Left cardiac atrium (tissue), 4 donors: ENCODE data around the gene HAPLN2. TPM values are rescaled to one million over a fixed set of nuclear protein-coding genes. Genes with fewer than 3 reads are reported as not detected.
"Not testable (repeated sequence)": the region's sequence is repeated elsewhere in the genome, so short reads cannot be mapped to it uniquely, and the experiment has no call there.

Experiments used
- ATAC-seq, 2 donors: fragments of 200-7000 bp; cut with Tn5 transposase; one replicate each; pipeline ENCODE4 v1.9.1; 2020; ENCODE audit warnings: mild to moderate bottlenecking in 2 of 2, moderate library complexity in 2 of 2
- DNase-seq: peaks from one replicate; pipeline ENCODE4 v3.0.0-alpha.2; 2020
- intact Hi-C, 2 donors: fragments of 100-400 bp; cut with DNase I; formaldehyde crosslinking; loops; one replicate each; pipeline versions ENCODE4 v1.14.1 to v1.15.1; 2022 to 2023
- total RNA-seq, 2 donors: library from RNA; stranded (reverse); fragmentation: NEBNext Ultra II Directional; extraction: Animal tissue kit (Norgen Biotek cat#: 25700); gene quantifications; one replicate each; pipeline ENCODE4 v1.2.1, GENCODE V29; 2021
- donor health status: DM: no; HTN: yes; CAD: no.
- donor health status: DM: no; HTN: yes; CAD: no; lungs with severe emphysema.
- donor health status: DM: yes; HTN: yes; CAD: no.
- donor health status: Dilated cardiomyopathy.

Gene HAPLN2
- total RNA-seq, 2 donors from 2014 or later = 1.3 to 1.9 TPM

DNA sequence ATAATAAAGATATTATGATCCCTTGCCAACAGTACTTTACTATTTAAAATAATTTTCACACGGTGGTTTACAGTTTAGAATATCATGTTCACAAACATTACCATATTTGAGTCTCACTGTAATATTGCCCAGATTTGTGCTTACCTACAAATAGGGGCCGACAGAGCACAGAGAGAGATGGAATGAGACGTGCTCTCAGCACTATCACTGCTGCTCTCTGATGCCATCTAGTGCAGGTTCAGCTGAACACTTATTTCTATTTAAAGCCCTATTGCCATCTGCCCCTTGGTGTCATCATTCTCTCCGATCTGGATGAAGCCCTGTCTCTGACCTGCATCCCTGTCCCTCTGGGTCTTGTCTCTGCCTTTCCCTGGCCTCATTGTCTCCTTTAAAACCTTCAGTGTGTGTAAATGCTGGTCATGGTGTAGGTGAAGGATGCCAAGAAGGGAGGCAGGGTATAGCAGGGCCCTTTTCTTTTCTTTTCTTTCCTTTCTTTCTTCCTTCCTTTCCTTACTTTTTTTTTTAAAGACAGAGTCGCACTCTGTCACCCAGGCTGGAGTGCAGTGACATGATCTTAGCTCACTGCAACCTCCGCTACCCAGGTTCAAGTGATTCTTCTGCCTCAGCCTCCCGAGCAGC is 11.1 kb upstream of the HAPLN2 start:
- intact Hi-C loops = loop anchor here (5.0 to 10.0 kb wide), 3 partner anchors 123 to 223 kb away; no protein-coding TSS in a partner anchor
- ATAC-seq = peak; percentile 95 to 96
- DNase-seq = no peak

DNA sequence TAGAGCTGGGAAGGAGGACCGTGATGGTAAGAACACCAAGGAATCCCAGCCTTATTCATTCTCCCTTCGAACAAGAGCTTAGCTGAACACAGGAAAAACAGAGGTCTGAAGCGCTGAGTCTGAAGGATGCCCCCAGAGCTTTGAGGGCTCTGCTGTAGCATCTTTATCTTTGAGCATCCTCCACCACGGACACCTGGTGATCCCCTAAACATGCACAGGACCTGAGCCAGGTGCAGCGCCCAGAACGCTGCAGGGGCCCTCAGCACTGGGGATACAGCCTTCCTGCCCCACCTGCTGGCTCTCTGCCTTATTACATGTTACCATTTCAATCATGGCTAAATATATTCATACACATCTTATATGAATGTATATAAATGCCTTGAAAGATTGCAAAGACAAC is 10.2 kb upstream of the HAPLN2 start:
- peak in 1 of 2 donors; percentile 41 for ATAC-seq
- intact Hi-C loops = loop anchor here (5.0 to 10.0 kb wide), 3 partner anchors 124 to 224 kb away; no protein-coding TSS in a partner anchor

DNA sequence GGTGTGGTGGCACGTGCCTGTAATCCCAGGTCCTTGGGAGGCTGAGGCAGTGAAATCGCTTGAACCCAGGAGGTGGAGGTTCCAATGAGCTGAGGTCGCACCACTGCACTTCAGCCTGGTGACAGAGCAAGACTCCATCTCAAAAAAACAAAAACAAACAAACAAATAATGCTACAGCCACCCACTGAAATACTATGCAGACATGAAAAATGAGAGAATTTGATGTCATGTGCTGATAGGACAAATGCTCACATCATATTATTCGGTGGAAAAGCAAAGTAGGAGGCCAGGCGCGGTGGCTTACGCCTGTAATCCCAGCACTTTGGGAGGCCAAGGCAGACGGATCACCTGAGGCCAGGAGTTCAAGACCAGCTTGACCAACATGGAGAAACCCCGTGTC is 9.1 kb upstream of the HAPLN2 start:
- ATAC-seq, DNase-seq, intact Hi-C loops: not testable (repeated sequence)

More for the DNA sequence above, 10.2 kb upstream of the HAPLN2 start:
- DNase-seq = no peak

DNA sequence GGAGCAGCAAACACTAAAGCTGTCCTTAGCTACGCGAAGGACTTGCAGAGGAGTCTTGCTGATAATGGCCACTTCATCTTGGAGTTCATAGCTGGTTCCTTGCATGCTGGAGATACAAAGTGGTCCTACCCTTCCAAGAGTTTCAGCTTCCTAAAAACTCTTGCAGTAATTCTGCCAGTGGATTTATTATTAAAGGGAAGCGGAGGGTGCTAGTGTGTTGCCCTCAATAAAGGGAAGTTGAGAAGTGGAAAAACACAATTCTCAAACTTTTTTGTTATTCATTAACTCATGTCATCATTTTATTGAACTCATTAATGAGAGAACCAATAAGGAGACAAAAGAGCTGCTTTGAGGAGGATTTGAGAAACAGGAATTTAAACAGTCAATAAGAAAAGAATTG is 6.5 kb upstream of the HAPLN2 start:
- DNase-seq = no peak
- ATAC-seq = no peak
- intact Hi-C loops = no loop called here

DNA sequence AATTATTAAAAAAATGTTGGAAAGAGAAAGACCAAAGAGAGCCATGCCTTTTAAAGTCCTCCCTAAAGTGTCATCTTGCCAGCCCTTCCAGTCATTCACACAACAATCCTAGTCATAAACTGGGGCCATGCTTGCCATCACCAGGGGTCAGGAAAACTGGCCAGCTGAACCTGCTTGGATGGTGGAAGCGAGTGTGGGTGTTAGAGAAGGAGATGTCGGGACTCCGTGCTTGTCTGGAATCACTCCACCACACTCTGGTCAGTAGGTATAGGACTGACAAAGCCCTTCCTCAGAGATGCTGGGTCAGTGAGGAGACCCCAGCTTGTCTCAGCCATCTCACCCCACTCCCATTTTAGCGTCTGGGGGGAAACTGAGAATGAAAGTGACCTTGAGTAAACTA is 3.3 kb upstream of the HAPLN2 start:
- peak; percentile 13 to 38 for ATAC-seq
- intact Hi-C loops = no loop called here
- DNase-seq = no peak

DNA sequence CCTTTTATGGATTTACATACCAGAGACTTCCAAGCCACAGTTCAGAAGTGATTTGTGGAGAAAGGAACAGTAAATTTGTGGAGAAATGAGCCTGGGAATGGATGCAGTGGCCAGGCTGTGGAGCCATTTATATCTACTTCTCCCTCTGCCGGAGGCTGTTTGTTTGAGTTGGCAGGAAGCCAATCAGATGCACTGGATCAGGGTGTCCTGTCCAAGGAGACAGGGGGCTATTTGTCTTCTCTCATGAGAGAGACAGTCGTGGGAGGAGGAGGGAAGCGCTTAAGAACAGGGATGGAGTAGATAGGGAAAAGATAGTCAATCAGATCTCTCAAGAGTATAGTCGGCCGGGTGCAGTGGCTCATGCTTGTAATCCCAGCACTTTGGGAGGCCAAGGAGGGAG is 2.8 kb upstream of the HAPLN2 start:
- DNase-seq (peak; percentile 43), ATAC-seq (peak; percentile 80 to 83)
- intact Hi-C loops = no loop called here

DNA sequence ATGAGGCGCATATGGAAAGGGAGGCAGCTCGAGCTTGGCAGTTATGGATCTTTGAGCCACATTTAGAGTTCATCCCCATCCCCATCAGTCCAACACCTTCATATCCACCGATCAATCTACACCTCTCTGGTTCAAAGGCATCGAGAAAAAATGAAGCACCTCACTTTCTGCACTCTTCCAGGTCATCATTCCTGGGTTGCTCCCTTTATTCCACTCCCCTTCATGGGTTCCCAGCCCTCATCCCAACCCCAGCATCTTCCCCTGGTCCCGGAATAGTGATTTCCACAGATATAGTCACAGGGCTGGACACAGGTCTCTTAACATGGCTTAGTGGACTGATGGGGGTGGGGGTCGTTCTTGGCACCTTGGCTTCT is 354 bp downstream of the HAPLN2 start:
- ATAC-seq (no peak), DNase-seq (no peak)
- intact Hi-C loops = no loop called here

DNA sequence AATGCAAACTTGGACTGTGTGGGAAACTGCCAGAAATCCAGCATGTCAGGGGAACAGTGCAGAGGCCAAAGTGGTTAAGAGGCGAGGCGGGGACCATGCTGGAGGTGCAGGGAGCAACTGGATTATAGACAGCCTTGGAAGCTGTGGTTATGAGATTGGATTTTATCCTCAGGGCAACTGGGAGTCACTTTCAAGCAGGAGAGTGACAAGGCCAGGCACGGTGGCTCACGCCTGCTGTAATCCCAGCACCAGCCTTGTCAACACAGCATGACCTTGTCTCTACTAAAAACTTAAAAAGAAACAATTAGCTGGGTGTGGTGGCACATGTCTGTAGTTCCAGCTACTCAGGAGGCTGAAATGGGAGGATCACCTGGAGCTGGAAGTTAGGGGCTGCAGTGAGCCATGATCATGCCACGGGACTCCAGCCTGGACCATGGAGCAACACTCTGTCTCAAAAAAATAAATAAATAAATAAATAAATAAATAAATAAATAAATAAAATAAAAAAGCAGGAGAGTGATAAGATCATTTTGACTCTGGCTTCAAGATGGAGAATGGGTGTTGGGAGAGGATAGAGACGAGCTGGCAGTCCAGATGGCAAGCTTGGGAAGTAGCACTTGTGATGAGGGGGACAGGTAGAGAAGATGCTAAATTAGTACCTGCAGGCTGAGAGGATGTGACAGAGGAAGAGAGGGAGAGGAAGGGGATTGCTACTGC is 3.5 kb downstream of the HAPLN2 start:
- DNase-seq = no peak
- no peak for ATAC-seq
- intact Hi-C loops = no loop called here

DNA sequence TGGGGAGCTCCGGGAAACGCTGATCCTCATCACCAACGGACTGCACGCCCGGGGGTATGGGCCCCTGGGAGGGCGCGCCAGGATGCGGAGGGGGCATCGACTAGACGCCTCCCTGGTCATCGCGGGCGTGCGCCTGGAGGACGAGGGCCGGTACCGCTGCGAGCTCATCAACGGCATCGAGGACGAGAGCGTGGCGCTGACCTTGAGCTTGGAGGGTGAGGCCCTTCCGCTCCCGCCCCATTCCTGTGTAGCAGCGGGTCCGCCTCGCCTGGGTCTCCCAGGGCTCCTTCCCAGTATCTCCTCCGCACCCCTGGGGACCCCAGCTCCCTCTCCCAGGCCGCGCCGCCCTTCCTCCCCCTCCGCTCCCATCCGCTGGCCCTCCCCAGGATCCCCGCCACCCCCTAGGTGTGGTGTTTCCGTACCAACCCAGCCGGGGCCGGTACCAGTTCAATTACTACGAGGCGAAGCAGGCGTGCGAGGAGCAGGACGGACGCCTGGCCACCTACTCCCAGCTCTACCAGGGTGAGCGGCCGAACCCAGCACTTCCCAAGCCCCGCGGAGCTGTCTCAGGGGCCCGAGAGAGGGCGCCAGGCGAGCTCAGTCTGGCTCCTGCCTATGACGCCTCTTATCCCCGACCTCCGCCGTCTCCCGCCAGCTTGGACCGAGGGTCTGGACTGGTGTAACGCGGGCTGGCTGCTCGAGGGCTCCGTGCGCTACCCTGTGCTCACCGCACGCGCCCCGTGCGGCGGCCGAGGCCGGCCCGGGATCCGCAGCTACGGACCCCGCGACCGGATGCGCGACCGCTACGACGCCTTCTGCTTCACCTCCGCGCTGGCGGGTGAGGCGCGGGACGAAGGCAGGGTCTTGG is 5.0 kb downstream of the HAPLN2 start:
- ATAC-seq (peak; percentile 63 to 76), DNase-seq (peak; percentile 64)
- intact Hi-C loops = no loop called here

DNA sequence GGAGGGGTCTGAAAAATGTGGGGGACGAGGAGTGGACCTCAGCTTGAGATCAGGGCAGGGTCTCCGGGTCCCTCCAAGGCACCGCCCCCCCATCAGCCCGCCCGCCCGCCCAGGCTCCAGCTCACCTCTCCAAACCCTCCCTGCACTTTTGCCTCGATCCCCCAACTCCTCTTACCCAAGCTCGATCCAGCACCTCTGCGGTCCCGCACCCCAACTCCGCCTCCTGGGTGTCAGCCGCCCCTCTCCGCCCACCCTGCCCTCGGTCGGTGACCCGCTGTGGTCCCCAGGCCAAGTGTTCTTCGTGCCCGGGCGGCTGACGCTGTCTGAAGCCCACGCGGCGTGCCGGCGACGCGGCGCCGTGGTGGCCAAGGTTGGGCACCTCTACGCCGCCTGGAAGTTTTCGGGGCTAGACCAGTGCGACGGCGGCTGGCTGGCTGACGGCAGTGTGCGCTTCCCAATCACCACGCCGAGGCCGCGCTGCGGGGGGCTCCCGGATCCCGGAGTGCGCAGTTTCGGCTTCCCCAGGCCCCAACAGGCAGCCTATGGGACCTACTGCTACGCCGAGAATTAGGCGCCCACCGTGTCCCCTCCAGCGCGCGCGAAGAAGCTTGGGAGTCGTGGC is 5.7 kb downstream of the HAPLN2 start:
- no peak for DNase-seq
- intact Hi-C loops = loop anchor here in 1 of 2 donors (5.0 kb wide), 1 partner anchor 52 kb away; the partner anchor contains the start of gene NES
- peak; percentile 31 to 33 for ATAC-seq

DNA sequence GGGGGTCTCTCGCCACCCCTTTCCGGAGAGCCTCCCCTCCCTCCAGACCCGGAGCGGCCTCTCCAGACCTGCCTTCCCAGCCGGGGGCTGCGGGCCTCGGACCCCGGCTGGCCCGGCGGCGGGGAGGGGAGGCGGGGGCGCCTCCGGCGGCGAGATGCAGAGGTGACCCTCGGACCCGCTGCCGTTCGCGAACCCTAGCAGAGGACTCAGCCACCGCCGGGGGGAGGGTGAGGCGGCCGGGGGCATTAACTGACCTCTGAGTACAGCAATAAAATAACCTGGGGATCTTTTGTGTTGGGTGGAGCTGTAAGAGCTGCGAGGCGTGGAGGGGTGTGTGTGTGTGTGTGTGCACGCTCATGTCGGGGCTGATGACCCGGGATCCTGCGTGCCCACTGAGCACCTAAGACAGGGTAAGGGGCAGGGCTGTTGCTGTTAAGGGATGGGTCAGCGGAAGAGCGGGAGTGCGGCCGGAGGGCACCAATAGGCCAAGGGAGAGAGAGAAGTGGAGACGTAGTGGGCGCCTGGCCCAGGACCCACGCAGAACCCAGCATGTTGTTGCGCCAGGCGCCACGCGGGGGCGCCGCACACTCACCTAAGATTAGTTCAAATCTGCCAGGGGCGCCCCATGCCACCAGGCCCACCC is 6.3 kb downstream of the HAPLN2 start:
- ATAC-seq = peak; percentile 66 to 68
- intact Hi-C loops = loop anchor here (2.0 to 5.0 kb wide), 2 partner anchors 33 to 52 kb away; partner anchors contain the start of gene NES (in 1 of the 2)

DNA sequence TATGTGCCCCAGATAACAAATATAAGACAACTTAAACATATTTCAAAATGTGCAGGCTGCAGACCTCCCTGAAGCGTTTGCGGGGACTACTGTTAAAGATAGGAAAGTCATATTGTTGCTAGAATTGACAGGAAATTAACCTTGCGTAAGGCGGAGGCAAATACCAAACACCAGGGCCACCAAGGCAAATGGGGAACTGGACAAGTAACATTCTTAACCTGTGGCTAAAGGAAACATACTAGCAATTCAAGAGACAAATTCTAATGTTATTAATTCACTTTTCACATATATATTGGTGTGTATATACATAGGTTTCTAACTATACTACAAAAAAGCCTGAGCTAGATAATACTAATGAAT is 6.8 kb downstream of the HAPLN2 start:
- intact Hi-C loops = loop anchor here (2.0 to 5.0 kb wide), 2 partner anchors 33 to 51 kb away; partner anchors contain the start of gene NES (in 1 of the 2)
- ATAC-seq = no peak
- no peak for DNase-seq

More for the DNA sequence above, 6.3 kb downstream of the HAPLN2 start:
- DNase-seq = peak; percentile 67

DNA sequence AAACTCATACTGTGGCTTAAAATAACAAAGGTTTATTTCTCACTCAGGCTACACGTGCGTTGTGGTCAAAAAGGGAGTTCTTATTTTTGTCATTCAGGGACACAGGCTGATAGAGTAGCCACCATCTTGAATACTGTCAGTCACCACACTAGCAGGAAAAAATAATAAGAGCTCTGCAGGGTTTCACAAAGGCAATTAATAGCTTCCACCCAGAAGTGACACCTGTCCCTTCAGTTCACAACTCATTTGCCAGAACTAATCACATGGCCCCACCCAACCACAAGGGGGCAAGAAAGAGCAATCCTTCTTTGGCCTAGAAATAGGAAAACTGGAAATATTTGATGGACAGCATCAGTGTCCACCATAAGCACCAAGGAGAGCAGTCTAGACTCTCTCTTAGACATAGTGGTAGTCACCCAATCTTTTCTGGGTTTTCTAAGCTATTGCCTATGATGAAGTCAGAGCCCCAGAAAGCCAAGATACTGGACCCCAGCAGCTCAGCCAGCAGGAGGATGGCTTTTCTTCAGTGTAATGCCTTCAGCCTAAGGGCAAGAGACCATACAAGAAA is 8.2 kb downstream of the HAPLN2 start:
- DNase-seq = no peak
- no peak for ATAC-seq
- intact Hi-C loops = loop anchor here (2.0 to 5.0 kb wide), 2 partner anchors 31 to 50 kb away; partner anchors contain the start of gene NES (in 1 of the 2)

DNA sequence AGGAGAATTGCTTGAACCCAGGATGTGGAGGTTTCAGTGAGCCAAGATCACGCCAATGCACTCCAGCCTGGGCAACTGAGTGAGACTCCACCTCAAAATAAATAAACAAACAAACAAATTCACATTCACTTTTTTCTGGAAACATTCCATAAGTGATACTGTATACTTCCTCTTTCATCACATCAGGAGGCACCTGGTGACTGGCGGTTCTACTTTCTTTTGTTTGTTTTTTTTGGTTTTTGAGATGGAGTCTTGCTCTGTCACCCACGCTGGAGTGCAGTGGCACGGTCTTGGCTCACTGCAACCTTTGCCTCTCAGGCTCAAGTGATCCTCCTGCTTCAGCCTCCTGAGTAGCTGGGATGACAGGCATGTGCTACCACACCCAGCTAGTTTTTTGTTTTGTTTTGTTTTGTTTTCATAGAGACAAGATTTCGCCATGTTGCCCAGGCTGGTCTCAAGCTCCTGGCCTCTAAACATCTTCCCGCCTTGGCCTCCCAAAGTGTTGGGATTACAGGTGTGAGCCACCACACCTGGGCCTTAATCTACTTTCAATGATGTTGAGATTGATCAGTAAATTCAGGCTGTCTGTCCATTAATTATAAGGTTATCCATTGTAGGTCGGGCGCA is 10.7 kb downstream of the HAPLN2 start:
- DNase-seq (no peak), ATAC-seq (no peak)
- intact Hi-C loops = loop anchor here in 1 of 2 donors (2.0 to 5.0 kb wide), 2 partner anchors 27 to 47 kb away; partner anchors contain the start of gene NES

DNA sequence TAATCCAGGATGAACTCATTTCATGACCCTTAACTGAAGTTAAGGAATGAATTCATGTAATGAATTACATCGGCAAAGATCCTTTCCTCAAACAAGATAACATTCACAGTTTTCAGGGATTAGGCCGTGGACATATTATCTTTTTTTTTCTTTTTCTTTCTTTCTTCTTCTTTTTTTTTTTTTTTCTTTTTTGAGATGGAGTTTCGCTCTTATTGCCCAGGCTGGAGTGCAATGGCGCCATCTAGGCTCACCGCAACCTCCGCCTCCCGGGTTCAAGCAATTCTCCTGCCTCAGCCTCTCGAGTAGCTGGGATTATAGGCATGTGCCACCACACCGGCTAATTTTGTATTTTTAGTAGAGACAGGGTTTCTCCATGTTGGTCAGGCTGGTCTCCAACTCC is 11.9 kb downstream of the HAPLN2 start:
- intact Hi-C loops, ATAC-seq, DNase-seq: not testable (repeated sequence)

DNA sequence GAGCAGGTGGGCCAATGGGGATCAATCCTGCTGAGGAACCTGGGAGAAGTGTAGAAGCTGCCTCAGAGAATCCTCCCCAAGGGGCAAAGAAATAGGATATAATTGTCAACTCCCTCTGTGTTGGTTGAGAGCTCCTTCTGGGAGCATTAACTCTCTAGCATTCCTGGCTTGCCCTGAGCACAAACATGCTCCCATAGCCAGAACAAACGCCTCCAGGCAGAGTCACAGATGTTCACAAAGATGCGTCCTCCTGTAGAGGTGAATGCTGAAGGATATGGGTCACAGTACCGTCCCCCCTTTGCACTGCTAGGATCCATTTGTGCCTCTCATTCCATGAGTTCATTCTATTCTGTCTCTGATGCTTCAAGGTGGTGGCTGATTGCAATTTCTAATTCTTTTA is 13.1 kb downstream of the HAPLN2 start:
- no peak for ATAC-seq
- intact Hi-C loops = no loop called here

DNA sequence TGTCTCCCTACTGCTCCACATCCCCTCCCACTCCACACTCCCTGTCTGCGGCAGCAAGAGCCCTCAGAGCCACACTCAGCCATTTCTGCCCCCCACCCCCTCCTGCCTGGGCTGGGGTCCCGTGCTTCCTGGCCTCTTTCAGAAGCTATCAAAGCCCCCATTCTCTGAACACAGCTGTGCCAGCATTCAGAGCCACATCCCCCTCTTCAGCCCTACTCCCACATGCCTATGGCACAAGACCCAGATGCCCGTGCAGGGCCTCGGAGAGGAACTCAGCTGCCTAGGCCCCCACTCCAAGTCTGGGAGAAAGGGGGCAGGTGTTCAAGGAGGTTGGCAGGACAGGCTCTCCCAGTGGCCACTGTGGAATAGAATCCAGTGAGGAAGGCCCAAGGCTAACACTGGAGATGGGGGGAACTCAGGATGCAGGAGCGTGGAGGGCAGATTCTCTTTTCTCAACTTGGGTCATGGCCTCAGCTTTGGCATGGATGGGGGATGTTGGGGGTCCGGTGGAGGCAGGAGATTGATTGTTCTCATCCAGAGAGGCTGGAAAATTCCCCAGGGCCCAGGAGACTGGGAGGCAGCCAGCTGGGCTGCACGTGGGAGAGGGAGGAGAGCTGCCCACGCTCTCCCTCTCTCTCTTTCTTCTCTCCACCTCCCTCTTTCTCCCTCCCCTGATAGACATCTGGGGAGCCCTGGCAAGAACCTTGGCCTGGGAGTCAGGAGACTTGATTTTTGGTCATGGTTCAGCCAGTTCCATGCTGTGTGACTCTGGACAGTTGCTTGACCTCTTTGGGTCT is 19.2 kb downstream of the HAPLN2 start:
- ATAC-seq (peak in 1 of 2 donors; percentile 35), DNase-seq (no peak)
- intact Hi-C loops = no loop called here

More for the DNA sequence above, 13.1 kb downstream of the HAPLN2 start:
- no peak for DNase-seq
